DOHH2 (cell line): Measurements from ENCODE around the gene DKK3.

ENCODE experiments used
- CTCF ChIP-seq: fragments of 200-600 bp; sonication (generic); IDR thresholded peaks from one replicate; pipeline ENCODE4 v1.5.1; 2014; ENCODE audit warnings: antibody characterized with exemption, mild to moderate bottlenecking, low read depth, low read length; ENCODE audit not compliant: poor library complexity, severe bottlenecking
- EZH2phosphoT487 ChIP-seq: fragments of 200-600 bp; sonication (generic); IDR thresholded peaks from 2 replicates; pipeline ENCODE4 v1.6.1; 2017; ENCODE audit warnings: borderline replicate concordance, mild to moderate bottlenecking, antibody characterized with exemption, low read length, moderate library complexity, mixed read lengths

GRCh38 chr11:11935536-11935935 lies 72.9 kb downstream of the DKK3 start:
- TF ChIP-seq EZH2phosphoT487 (no peak), CTCF (no peak)
